ENCODE data around the gene CTNNA1. TPM values are rescaled to one million over a fixed set of nuclear protein-coding genes. Genes with fewer than 3 reads are reported as not detected.

CTNNA1 gene
- total RNA-seq, 1 donor from 2014 or later = 310 TPM

- Histone ChIP-seq H3K27ac (no peak overlapping the region), H3K9me3 (no peaks in the 10 kb centered on the region), H3K27me3 (no peaks in the 10 kb centered on the region), H3K4me1 (no peaks in the 10 kb centered on the region), H3K36me3 (peaks cover 46 to 54% of the 10 kb centered on the region in 2 donors), H3K4me3 (no peak overlapping the region)
- no peak for TF ChIP-seq CTCF (IDR thresholded peaks at IDR 0.05)
- no peak for DNase-seq (ENCODE audit: low spot score in 2 of 2)
- intact Hi-C loops (cut with DNase I) = no loop called here
Observed at GRCh38 chr5:138935466-138935865, 182.2 kb downstream of the CTNNA1 start.

GRCh38 chr5:138936225-138936967 is 183.2 kb downstream of the CTNNA1 start:
- H3K9me3 ChIP-seq = no peaks in the 10 kb centered on the region
- H3K27me3 ChIP-seq = no peaks in the 10 kb centered on the region
- no peaks in the 10 kb centered on the region for H3K4me1 ChIP-seq
- TF ChIP-seq CTCF (IDR thresholded peaks at IDR 0.05) = no peak
- no peak overlapping the region for H3K4me3 ChIP-seq
- DNase-seq (ENCODE audit: low spot score in 2 of 2) = peak in 1 of 2 donors; percentile 61
- peak overlapping the region in 1 of 2 donors; percentile 29 for H3K27ac ChIP-seq
- intact Hi-C loops (cut with DNase I) = no loop called here
- peaks cover 37 to 50% of the 10 kb centered on the region in 2 donors for H3K36me3 ChIP-seq

- no peak for DNase-seq (ENCODE audit: low spot score in 2 of 2)
- Histone ChIP-seq H3K36me3 (peaks cover 31 to 44% of the 10 kb centered on the region in 2 donors), H3K9me3 (no peaks in the 10 kb centered on the region), H3K4me3 (no peak overlapping the region), H3K27me3 (no peaks in the 10 kb centered on the region), H3K4me1 (no peaks in the 10 kb centered on the region), H3K27ac (peak overlapping the region in 1 of 2 donors; percentile 29)
- intact Hi-C loops (cut with DNase I) = no loop called here
- TF ChIP-seq CTCF (IDR thresholded peaks at IDR 0.05) = no peak
Observed at GRCh38 chr5:138936968-138937345, 183.7 kb downstream of the CTNNA1 start.

GRCh38 chr5:138937392-138938387 is 184.5 kb downstream of the CTNNA1 start:
- intact Hi-C loops (cut with DNase I) = no loop called here
- TF ChIP-seq CTCF (IDR thresholded peaks at IDR 0.05) = no peak
- H3K4me3 ChIP-seq = no peak overlapping the region
- no peaks in the 10 kb centered on the region for H3K27me3 ChIP-seq
- no peak overlapping the region for H3K27ac ChIP-seq
- H3K9me3 ChIP-seq = no peaks in the 10 kb centered on the region
- peaks cover 24 to 37% of the 10 kb centered on the region in 2 donors for H3K36me3 ChIP-seq
- peak in 1 of 2 donors; percentile 63 for DNase-seq (ENCODE audit: low spot score in 2 of 2)
- no peaks in the 10 kb centered on the region for H3K4me1 ChIP-seq

- Histone ChIP-seq H3K36me3 (peaks cover 19 to 29% of the 10 kb centered on the region in 2 donors), H3K4me1 (no peaks in the 10 kb centered on the region), H3K4me3 (no peak overlapping the region), H3K9me3 (no peaks in the 10 kb centered on the region), H3K27ac (no peak overlapping the region), H3K27me3 (no peaks in the 10 kb centered on the region)
- intact Hi-C loops (cut with DNase I) = no loop called here
- DNase-seq (ENCODE audit: low spot score in 2 of 2) = no peak
- no peak for TF ChIP-seq CTCF (IDR thresholded peaks at IDR 0.05)
Observed at GRCh38 chr5:138938526-138938925, 185.3 kb downstream of the CTNNA1 start.

All from ascending aorta (tissue), 2 donors.